Peyer's patch (tissue), 4 donors: ENCODE measurements around the gene LMO1.

Experiments used
- POLR2A ChIP-seq, 2 donors: fragments of 450-650 bp; IDR thresholded peaks; one replicate each; pipeline ENCODE4 v1.5.1; 2017; ENCODE audit warnings: antibody characterized with exemption in 2 of 2, mild to moderate bottlenecking in 2 of 2, moderate library complexity in 2 of 2
- TF ChIP-seq, protein P1 (sequence below), 6 experiments: fragments of 450-650 bp in 4 of 6; fragments of 200-600 bp in 2 of 6; sonication (generic) in 1 of 6; IDR thresholded peaks; one replicate each; pipeline ENCODE4 v1.5.1; 2017 to 2019; ENCODE audit warnings: antibody characterized with exemption in 6 of 6, mild to moderate bottlenecking in 3 of 6, moderate library complexity in 1 of 6

DNA sequence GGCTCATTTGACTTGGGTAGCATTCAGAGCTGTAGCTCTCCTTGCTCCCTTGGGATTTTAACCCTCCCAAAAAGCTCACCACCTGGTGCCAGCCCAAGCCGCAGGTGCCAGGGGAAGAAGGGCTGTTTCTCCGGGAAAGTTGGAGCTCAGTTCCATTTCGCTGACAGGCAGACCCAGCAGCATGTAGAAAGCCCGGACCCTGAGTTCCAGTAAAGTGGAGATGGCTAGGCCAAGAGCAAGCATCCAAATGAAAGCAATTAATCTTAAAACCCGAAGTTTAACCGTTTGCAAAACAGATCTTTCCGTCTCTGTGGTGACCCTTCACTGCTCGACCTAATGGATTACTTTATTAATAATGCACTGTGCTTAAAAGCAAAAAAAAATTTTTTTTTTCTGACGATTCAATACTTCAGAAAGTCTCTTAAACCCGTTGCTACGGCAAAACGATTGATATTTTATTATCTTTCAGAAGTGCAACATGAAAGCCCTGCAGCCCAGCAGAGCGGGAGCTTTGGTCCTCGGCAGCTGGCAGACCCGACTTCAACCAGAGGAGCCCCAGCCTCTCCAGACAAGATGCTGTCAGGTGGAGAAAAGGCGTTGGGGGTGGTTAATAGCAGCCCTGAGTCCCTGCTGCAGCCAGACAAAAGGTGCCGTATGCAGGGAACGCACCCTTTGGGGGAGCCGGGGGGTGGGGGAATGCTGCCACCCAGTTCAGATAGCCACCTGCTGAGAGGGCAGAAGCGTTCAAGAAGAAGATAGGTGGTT is 3.3 kb downstream of the LMO1 start:
- TF ChIP-seq, protein P1, sequence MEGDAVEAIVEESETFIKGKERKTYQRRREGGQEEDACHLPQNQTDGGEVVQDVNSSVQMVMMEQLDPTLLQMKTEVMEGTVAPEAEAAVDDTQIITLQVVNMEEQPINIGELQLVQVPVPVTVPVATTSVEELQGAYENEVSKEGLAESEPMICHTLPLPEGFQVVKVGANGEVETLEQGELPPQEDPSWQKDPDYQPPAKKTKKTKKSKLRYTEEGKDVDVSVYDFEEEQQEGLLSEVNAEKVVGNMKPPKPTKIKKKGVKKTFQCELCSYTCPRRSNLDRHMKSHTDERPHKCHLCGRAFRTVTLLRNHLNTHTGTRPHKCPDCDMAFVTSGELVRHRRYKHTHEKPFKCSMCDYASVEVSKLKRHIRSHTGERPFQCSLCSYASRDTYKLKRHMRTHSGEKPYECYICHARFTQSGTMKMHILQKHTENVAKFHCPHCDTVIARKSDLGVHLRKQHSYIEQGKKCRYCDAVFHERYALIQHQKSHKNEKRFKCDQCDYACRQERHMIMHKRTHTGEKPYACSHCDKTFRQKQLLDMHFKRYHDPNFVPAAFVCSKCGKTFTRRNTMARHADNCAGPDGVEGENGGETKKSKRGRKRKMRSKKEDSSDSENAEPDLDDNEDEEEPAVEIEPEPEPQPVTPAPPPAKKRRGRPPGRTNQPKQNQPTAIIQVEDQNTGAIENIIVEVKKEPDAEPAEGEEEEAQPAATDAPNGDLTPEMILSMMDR (IDR thresholded peaks at IDR 0.05): no peak
- TF ChIP-seq POLR2A (IDR thresholded peaks at IDR 0.05): no peak
